GM18868 (cell line): ENCODE results near the gene DGKH.
"Not testable (repeated sequence)": the region's sequence is repeated elsewhere in the genome, so short reads cannot be mapped to it uniquely, and the experiment has no call there.

Experiments used
- ATAC-seq: cut with Tn5 transposase; IDR thresholded peaks from one replicate; pipeline ENCODE4 v1.9.1; 2021; ENCODE audit warnings: mild to moderate bottlenecking, moderate library complexity; ENCODE audit not compliant: unreplicated experiment

DGKH gene

GRCh38 chr13:42112864-42113263, 64.4 kb downstream of the DGKH start:
- ATAC-seq, result no peak

- no peak for ATAC-seq
Measured at GRCh38 chr13:42113478-42113877, 65.0 kb downstream of the DGKH start.

GRCh38 chr13:42114278-42114677, 65.8 kb downstream of the DGKH start:
- no peak for ATAC-seq

DNA sequence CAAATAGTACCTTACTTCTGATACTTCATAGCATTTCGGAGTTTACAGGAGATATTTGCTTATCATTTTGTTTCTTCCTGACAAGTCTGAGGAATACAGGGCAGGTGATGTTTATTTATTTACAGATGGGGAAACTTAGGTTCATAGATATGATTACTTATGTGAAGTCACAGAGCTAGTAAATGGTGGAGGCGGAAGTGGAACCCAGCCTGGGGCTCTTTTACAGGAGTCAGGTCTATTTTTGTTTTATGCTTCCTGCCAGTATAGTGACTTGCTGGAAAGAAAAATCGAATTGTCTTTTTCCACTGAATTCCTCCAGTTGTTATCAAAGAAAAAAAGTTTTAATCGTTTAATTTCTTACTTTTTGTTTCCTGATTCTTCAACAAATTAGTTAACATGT, 66.5 kb downstream of the DGKH start:
- ATAC-seq, result no peak

- no peak for ATAC-seq
Measured at GRCh38 chr13:42116225-42116624, 67.8 kb downstream of the DGKH start.

GRCh38 chr13:42119041-42119440, 70.6 kb downstream of the DGKH start:
- ATAC-seq, result no peak

DNA sequence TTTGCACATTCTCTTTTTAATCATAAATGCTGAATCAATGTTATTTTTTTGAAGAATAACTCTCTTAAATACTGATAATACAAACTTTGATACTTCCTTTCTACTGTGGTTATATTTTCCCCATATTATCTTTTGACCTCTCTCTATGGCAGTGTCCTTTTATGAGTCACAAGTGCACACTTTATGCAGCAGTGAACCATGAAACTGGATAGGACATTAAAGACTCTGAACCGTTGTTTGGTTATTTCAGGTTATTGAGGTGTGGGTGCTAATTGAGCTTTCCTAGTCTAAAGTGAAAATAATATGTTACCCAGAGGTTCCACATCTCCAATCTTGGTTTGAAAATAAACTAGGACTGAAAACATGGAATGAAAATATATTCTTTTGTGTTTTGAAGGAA, 71.4 kb downstream of the DGKH start:
- no peak for ATAC-seq

- no peak for ATAC-seq
Measured at GRCh38 chr13:42123600-42123999, 75.2 kb downstream of the DGKH start.

- ATAC-seq, result no peak
Measured at GRCh38 chr13:42125046-42125445, 76.6 kb downstream of the DGKH start.

DNA sequence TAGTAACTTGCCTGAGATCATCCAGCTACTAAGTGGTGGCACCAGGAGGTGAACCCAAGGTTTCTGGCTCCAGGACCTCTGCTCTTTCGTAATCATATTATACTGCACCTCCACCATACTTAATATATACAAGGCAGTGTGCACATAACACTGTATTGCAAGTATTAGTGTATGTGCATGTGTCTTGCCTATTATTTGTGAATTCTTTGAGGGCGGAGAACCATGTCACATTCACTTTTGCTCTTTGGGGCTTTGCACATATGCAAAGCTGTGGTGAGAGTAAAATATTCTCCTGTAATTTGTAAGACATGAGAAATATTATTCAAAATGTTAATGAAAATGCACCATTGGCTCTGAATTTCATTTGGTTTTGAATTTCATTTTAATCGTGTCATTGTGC, 78.6 kb downstream of the DGKH start:
- no peak for ATAC-seq

DNA sequence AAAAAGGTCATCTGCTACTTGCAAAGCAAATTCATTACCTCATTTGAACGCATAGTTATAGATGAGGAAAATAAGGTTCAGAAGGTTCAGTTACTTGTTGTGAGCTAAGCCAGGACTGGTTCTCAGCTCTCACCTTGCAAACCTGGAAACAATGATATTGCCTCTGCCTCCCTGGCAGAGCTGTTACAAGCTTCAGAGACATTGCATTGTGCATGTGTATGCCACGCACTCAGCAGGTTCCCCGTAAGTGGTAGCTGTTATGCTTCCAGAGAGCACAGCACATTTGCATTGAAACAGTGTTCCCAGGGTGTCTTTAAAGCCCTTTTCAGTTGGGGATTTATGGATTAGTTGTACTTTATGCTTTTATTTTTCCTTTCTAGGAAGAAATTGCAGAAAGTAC, 80.6 kb downstream of the DGKH start:
- no peak for ATAC-seq

GRCh38 chr13:42136518-42136917, 88.1 kb downstream of the DGKH start:
- no peak for ATAC-seq

DNA sequence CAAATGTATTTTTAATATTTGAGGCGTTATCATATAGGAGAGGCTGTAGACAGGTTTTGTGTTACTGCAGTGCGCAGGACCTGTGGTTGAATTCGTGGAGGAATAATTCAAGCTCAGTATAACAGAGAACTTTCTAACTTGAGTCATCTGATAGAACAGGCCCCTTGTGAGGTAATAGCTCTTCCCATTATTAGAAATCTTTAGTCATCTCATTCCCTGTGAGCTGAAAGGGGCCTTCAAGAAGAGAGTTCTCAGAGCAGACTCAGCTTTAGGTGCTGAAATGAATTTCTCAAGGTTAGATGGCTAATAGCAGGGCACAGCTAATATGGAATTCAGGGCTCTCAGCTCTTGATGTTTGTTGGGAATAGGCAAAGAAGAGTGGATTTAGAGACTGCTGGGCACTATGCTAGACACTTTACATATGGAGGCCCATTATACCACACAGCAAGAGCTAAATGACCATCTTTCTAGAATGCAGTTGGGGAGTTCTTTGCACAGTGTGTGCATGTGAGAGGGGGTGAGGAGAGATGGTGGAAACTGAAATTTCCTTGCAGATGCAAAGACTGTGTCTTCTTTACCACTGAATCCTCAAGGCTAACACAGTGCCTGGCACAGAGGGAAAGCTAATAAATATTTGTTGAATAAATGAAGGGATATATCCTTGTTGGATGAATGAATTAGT, 89.5 kb downstream of the DGKH start:
- ATAC-seq, result no peak

DNA sequence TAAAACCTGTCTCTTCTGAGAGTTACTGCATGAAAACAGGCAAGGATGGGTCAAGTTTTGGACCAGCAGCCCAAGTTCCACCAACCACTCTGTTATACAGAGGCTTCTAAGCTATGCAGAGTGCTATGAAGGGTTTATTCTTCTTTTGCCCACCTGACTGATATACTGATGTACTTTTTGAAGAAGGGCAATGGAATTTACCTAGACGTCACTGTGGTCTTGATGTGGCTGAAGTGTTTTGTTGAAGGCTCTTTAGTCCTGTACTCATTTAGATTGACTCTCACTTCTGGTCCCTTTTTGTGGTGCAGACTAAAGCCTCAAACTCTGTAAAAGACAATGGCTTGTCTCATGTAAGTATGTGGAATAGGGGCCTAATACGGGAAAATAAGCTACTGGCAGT, 92.0 kb downstream of the DGKH start:
- ATAC-seq, result no peak

DNA sequence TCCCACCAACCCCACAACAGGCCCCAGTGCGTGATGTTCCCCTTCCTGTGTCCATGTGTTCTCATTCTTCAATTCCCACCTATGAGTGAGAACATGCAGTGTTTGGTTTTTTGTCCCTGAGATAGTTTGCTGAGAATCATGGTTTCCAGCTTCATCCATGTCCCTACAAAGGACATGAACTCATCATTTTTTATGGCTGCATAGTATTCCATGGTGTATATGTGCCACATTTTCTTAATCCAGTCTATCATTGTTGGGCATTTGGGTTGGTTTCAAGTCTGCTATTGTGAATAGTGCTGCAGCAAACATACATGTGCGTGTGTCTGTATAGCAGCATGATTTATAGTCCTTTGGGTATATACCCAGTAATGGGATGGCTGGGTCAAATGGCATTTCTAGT, 92.6 kb downstream of the DGKH start:
- ATAC-seq, result not testable (repeated sequence)

DNA sequence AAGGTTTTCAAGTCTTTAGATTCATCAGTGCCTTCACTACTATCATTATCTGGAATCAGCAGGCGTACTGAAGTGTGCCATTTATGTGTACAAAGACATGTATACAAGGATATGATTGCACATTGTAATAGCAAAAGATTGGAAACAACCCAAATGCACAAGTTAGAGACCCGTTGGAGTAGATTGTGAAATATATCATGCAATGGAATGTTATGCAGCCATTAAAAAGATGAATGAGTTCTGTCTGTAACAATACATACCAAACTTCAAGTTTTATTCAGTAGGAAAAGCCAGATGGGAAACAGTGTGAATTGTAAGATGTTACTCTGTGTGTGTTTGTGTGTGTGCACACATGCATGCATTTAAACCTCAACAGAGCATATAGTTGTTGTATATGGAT, 97.9 kb downstream of the DGKH start:
- no peak for ATAC-seq

- ATAC-seq, result no peak
Measured at GRCh38 chr13:42148538-42148937, 100.1 kb downstream of the DGKH start.

DNA sequence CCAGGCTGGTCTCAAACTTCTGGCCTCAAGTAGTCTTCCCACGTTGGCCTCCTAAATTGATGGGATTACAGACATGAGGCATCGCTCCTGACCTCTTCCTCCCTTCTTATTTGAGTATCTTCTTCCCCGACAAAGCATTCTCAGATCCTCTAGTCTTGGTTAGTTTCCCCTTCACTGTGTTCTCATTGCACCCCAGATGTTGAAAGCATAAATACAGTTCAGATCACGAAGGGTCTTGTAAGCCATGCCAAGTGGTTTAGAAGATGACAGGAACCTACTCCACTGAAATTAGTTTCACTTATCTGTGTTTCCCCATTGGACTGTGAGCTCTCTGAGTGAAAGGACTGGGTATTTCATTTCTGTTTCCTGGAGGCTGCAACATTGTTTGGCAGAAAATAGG, 100.7 kb downstream of the DGKH start:
- ATAC-seq, result no peak

GRCh38 chr13:42151781-42152180, 103.3 kb downstream of the DGKH start:
- ATAC-seq, result no peak

GRCh38 chr13:42152495-42152894, 104.0 kb downstream of the DGKH start:
- ATAC-seq, result no peak

- no peak for ATAC-seq
Measured at GRCh38 chr13:42153199-42154113, 105.0 kb downstream of the DGKH start.

DNA sequence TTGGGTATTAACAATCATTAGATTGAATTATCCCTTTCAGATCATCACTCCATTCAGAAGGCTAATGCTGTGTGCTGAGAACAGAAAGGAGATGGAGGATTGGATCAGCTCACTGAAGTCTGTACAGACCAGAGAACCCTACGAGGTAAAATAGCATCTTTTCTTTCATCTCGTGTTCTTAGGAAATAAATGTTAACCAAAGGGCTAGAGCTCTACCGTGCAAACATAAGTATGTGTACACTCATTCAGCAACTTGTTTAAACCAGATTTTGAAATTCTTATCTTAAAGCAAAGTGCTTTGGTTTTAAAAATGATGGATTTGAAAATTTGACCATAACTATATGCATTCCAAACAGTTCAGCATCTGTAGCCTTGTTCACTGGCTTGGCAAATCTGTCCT, 106.8 kb downstream of the DGKH start:
- ATAC-seq, result no peak
